Heart left ventricle (tissue), 16 donors: ENCODE data around the gene CRIP2. TPM values are rescaled to one million over a fixed set of nuclear protein-coding genes. Genes with fewer than 3 reads are reported as not detected.

Experiments
- ATAC-seq, 4 donors: fragments of 200-7000 bp; cut with Tn5 transposase; one replicate each; pipeline ENCODE4 v1.9.1; 2020 to 2022; ENCODE audit warnings: moderate library complexity in 4 of 4, mild to moderate bottlenecking in 3 of 4, moderate number of reproducible peaks in 1 of 4
- DNase-seq, 5 donors: peaks; one replicate each; pipeline ENCODE4 v3.0.0-alpha.2; 2020
- H3K27ac ChIP-seq, 12 donors: fragments of 200-600 bp; sonication (generic) in 4 of 12; one replicate each; pipeline versions ENCODE4 v1.5.0 to v1.8.0; 2016 to 2022; ENCODE audit warnings: mild to moderate bottlenecking in 2 of 12
- H3K27me3 ChIP-seq, 9 donors: fragments of 200-600 bp; sonication (generic) in 2 of 9; one replicate each; pipeline versions ENCODE4 v1.5.1 to v1.8.0; 2016 to 2022; ENCODE audit warnings: mild to moderate bottlenecking in 3 of 9
- H3K36me3 ChIP-seq, 9 donors: fragments of 200-600 bp; sonication (generic) in 2 of 9; one replicate each; pipeline versions ENCODE4 v1.5.0 to v1.8.0; 2018 to 2022; ENCODE audit warnings: mild to moderate bottlenecking in 2 of 9
- H3K4me1 ChIP-seq, 12 donors: fragments of 200-600 bp; sonication (generic) in 4 of 12; one replicate each; pipeline versions ENCODE4 v1.5.0 to v1.8.0; 2016 to 2022; ENCODE audit warnings: mild to moderate bottlenecking in 3 of 12
- H3K4me3 ChIP-seq, 12 donors: fragments of 200-600 bp; sonication (generic) in 4 of 12; one replicate each; pipeline versions ENCODE4 v1.5.0 to v1.8.0; 2017 to 2022; ENCODE audit warnings: mild to moderate bottlenecking in 9 of 12, moderate library complexity in 4 of 12
- H3K9me3 ChIP-seq, 12 donors: fragments of 200-600 bp; sonication (generic) in 4 of 12; one replicate each; pipeline versions ENCODE4 v1.5.0 to v1.8.0; 2016 to 2022; ENCODE audit warnings: mild to moderate bottlenecking in 1 of 12
- CTCF ChIP-seq, 12 donors: fragments of 200-600 bp; sonication (generic) in 4 of 12; IDR thresholded peaks; one replicate each; pipeline versions ENCODE4 v1.5.0 to v1.8.0; 2018 to 2022; ENCODE audit warnings: antibody characterized with exemption in 12 of 12, mild to moderate bottlenecking in 5 of 12
- POLR2A ChIP-seq, 2 donors: fragments of 450-650 bp; IDR thresholded peaks; one replicate each; pipeline ENCODE4 v1.6.1; 2017; ENCODE audit warnings: antibody characterized with exemption in 2 of 2, mild to moderate bottlenecking in 2 of 2, moderate library complexity in 2 of 2
- WGBS, 4 donors: extraction: QIAGEN DNeasy Blood & Tissue Kit in 2 of 4; methylation state at CpG; one replicate each; pipeline versions ENCODE4 v1.1.5 to v1.1.7; 2013 to 2018; 5-methylcytosine and 5-hydroxymethylcytosine counted together
- intact Hi-C, 10 donors: fragments of 100-400 bp; cut with DNase I; formaldehyde crosslinking; loops; one replicate each; pipeline versions ENCODE4 v1.11.1 to v1.14.2; 2022
- polyA plus RNA-seq, 2 donors: library from polyadenylated mRNA; stranded (reverse); fragments of 200-250 nt; gene quantifications; one replicate each; pipeline ENCODE4 v1.2.3, GENCODE V29; 2013
- total RNA-seq, 9 donors: library from RNA; depleted of rRNA in 2 of 9; stranded (reverse); fragments of >200 nt in 2 of 9; fragmentation: NEBNext Ultra II Directional in 3 of 9; extraction: Animal tissue kit (Norgen Biotek cat#: 25700) in 3 of 9; gene quantifications; one replicate each; pipeline versions ENCODE4 v1.1.0 to v1.2.4, GENCODE V29; 2016 to 2023
- donor health status: ischemic (EF 13 %, LVEDD 7.1; RV severe dilation, severe dysfunction).
- donor health status: healthy with polysubstance abuse.
- donor health status: DM: no; HTN: yes; CAD: no.
- donor health status: DM: no; HTN: no; CAD: no.
- donor health status: ischemic (EF 25% LVEDD 6.9; RV normal size, moderate dysfunction).
- donor health status: ischemic (EF 25% LVEDD 5.7; RV mildly dilated, moderate dysfunction).
- donor health status: healthy.
- donor health status: DM: yes; HTN: yes; CAD: no.
- donor health status: ischemic (EF 35%, LVEDD 5.7; RV mildly dilated, moderate dysfunction).
- donor health status: nonischemic (EF 11% LVEDD 7.7; RV severe dilation, severe dysfunction).
- donor health status: DM: yes; HTN: yes; CAD: no.
- donor health status: PGD.
- donor health status: ischemic (EF 29% LVEDD 5.4; RV normal size, mild dysfunction).
- donor health status: nonischemic (EF 23%, LVEDD 6.1; RV moderate dilation, normal function).

The CRIP2 gene
- total and polyA plus RNA-seq, 11 donors, result 695 to 1,715 (median 851) TPM

DNA sequence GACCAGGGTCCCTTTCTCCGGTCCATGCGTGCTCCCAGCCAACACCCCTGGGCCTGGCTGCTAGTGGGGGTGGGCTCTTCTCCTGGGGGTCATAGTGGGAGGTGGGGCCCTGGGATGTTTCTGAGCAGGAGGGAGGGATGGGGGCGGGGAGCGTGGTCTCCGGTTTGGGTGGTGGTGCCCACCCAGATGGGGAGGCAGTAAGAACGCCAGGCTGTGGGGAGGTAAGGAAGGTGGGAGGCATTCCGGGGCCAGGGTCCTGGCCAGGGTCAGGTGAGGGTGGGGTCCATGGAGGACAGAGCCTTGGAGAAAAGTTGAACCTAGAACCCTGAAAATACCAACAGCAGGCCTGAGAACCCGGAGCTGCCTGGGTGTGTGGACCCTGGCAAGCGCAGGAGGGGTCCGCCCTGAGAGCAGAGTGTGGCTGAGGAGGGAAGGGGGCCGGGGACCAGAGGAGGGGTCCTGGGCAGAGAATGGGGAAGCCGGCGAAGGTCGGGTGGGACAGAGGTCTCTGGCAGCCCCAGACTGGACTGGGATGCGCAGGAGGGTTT lies 5.7 kb downstream of the CRIP2 start:
- Histone ChIP-seq H3K4me3 (peak overlapping the region in 3 of 12 donors; percentile 38 to 54 (median 54)), H3K9me3 (no peaks in the 10 kb centered on the region), H3K36me3 (peaks cover 0 to 22% (median 15%) of the 10 kb centered on the region in 9 donors), H3K4me1 (peaks cover 25 to 92% (median 81%) of the 10 kb centered on the region in 12 donors), H3K27ac (peak overlapping the region; percentile 94 to 100 (median 97)), H3K27me3 (peaks cover 0 to 21% (median 0%) of the 10 kb centered on the region in 9 donors)
- intact Hi-C loops, result loop anchor here in 1 of 10 donors (10.0 kb wide), 1 partner anchor 65 kb away; the partner anchor contains the start of gene MTA1
- WGBS, 4 donors, result 60 to 63% (median 61%) methylated on average over 14 to 15 of the region's 15 CpGs
- DNase-seq (no peak), ATAC-seq (no peak)
- TF ChIP-seq POLR2A (IDR thresholded peaks at IDR 0.05) (no peak), CTCF (IDR thresholded peaks at IDR 0.05) (no peak)

- Histone ChIP-seq H3K4me3 (peak overlapping the region; percentile 0 to 56 (median 42)), H3K9me3 (no peaks in the 10 kb centered on the region), H3K27me3 (peaks cover 0 to 12% (median 0%) of the 10 kb centered on the region in 9 donors), H3K36me3 (peaks cover 0 to 22% (median 15%) of the 10 kb centered on the region in 9 donors), H3K4me1 (peaks cover 25 to 97% (median 86%) of the 10 kb centered on the region in 12 donors), H3K27ac (peak overlapping the region; percentile 94 to 100 (median 97))
- intact Hi-C loops, result loop anchor here in 1 of 10 donors (10.0 kb wide), 1 partner anchor 66 kb away; the partner anchor contains the start of gene MTA1
- 0 to 1% (median 1%) methylated on average over 12 to 35 of the region's 35 CpGs for WGBS, 4 donors
- DNase-seq, result peak; percentile 91 to 95 (median 92)
- TF ChIP-seq POLR2A (IDR thresholded peaks at IDR 0.05) (no peak), CTCF (IDR thresholded peaks at IDR 0.05) (peak; percentile 98 to 100 (median 99))
- peak; percentile 59 to 76 (median 68) for ATAC-seq
Measured at GRCh38 chr14:105480807-105481801, 6.5 kb downstream of the CRIP2 start.

- Histone ChIP-seq H3K27me3 (peaks cover 0 to 6% (median 0%) of the 10 kb centered on the region in 9 donors), H3K4me3 (peak overlapping the region in 11 of 12 donors; percentile 8 to 56 (median 44)), H3K36me3 (peaks cover 0 to 22% (median 15%) of the 10 kb centered on the region in 9 donors), H3K4me1 (peaks cover 29 to 97% (median 91%) of the 10 kb centered on the region in 12 donors), H3K9me3 (no peaks in the 10 kb centered on the region), H3K27ac (peak overlapping the region; percentile 94 to 100 (median 97))
- WGBS, 4 donors, result 0 to 4% (median 3%) methylated on average over 11 to 18 of the region's 18 CpGs
- peak; percentile 95 to 97 (median 96) for DNase-seq
- peak; percentile 12 to 70 (median 36) for ATAC-seq
- intact Hi-C loops, result loop anchor here in 1 of 10 donors (10.0 kb wide), 1 partner anchor 67 kb away; the partner anchor contains the start of gene MTA1
- TF ChIP-seq CTCF (IDR thresholded peaks at IDR 0.05) (peak in 5 of 12 donors; percentile 9 to 48 (median 36)), POLR2A (IDR thresholded peaks at IDR 0.05) (peak in 1 of 2 donors; percentile 39)
Measured at GRCh38 chr14:105481886-105482457, 7.4 kb downstream of the CRIP2 start.
